K562 (cell line): ENCODE results near the gene PRR15L. TPM values are rescaled to one million over a fixed set of nuclear protein-coding genes. Genes with fewer than 3 reads are reported as not detected.

Experiments
- CREM ChIP-seq: IDR thresholded peaks from 2 replicates; pipeline ENCODE4 v1.6.1; 2014; ENCODE audit warnings: antibody characterized with exemption, low read depth
- MAFF ChIP-seq: IDR thresholded peaks from 2 replicates; pipeline ENCODE4 v1.6.1; 2012; ENCODE audit warnings: low read length, improper control_type of control experiment
- MBD2 ChIP-seq: sonication (generic); IDR thresholded peaks from 2 replicates; pipeline ENCODE4 v1.6.1; 2016; ENCODE audit warnings: low read depth, borderline replicate concordance
- MEIS2 ChIP-seq: fragments of 450-650 bp; IDR thresholded peaks from 2 replicates; pipeline ENCODE4 v1.6.1; 2014; ENCODE audit warnings: mild to moderate bottlenecking; ENCODE audit not compliant: partially characterized antibody
- NFIX ChIP-seq: fragments of 250-450 bp; sonication (Bioruptor Pico); IDR thresholded peaks from 2 replicates; pipeline ENCODE4 v1.4.0; 2020; ENCODE audit warnings: low read depth, mild to moderate bottlenecking, moderate library complexity
- PTRF ChIP-seq: fragments of 450-650 bp; IDR thresholded peaks from 2 replicates; pipeline ENCODE4 v1.6.1; 2016; ENCODE audit warnings: mild to moderate bottlenecking, missing genetic modification characterization, missing compliant biosample characterization
- SFPQ ChIP-seq: fragments of 200-400 bp; formaldehyde crosslinking; IDR thresholded peaks from 2 replicates; pipeline ENCODE4 v1.6.1; 2017; ENCODE audit warnings: mild to moderate bottlenecking, low read depth, low read length, moderate library complexity
- SIRT6 ChIP-seq: IDR thresholded peaks from one replicate; pipeline ENCODE4 v1.6.1; 2012; ENCODE audit warnings: low read depth, mild to moderate bottlenecking, control low read depth, inconsistent platforms, low read length, moderate library complexity
- SMAD3 ChIP-seq: fragments of 450-650 bp; formaldehyde crosslinking; conservative IDR thresholded peaks from 2 replicates; pipeline ENCODE4 v1.4.0; 2020; ENCODE audit warnings: mild to moderate bottlenecking
- SP2 ChIP-seq: IDR thresholded peaks from 2 replicates; pipeline ENCODE4 v1.6.1; 2011; ENCODE audit warnings: mild to moderate bottlenecking, low read depth, low read length, moderate library complexity; ENCODE audit not compliant: poor library complexity, severe bottlenecking; ENCODE audit errors: extremely low read depth
- TFE3 ChIP-seq: fragments of 450-650 bp; formaldehyde crosslinking; IDR thresholded peaks from 2 replicates; pipeline ENCODE4 v1.4.0; 2020; ENCODE audit warnings: mild to moderate bottlenecking, mixed read lengths
- ZFP91 ChIP-seq: sonication (generic); formaldehyde crosslinking; IDR thresholded peaks from 2 replicates; pipeline ENCODE4 v1.8.0; 2022; ENCODE audit warnings: mild to moderate bottlenecking, missing genetic modification reagents
- ZNF263 ChIP-seq: sonication (generic); formaldehyde crosslinking; IDR thresholded peaks from 2 replicates; pipeline ENCODE4 v1.8.0; 2022; ENCODE audit warnings: mild to moderate bottlenecking, missing genetic modification reagents, borderline replicate concordance
- ZSCAN32 ChIP-seq: fragments of 450-650 bp; formaldehyde crosslinking; IDR thresholded peaks from 2 replicates; pipeline ENCODE4 v1.4.0; 2020; ENCODE audit warnings: mild to moderate bottlenecking, moderate library complexity
- polyA plus RNA-seq, 8 experiments: library from polyadenylated mRNA; depleted of rRNA in 4 of 8; stranded (reverse) in 5 of 8; unstranded in 3 of 8; fragments of >200 nt; fragmentation: Nextera tagmentation in 2 of 8; fragmentation: Illumina TruSeq in 1 of 8; extraction: Ambion mirVana in 2 of 8; extraction: Trizol in 1 of 8; gene quantifications; 2 replicates each; pipeline versions ENCODE4 v1.2.1 to v1.2.3, GENCODE V29; 2011 to 2014; ENCODE audit warnings: inconsistent platforms in 1 of 8, missing spikeins in 1 of 8
- total RNA-seq, 7 experiments: library from RNA; depleted of rRNA in 6 of 7; stranded (reverse); fragments of >200 nt in 6 of 7; fragmentation: Illumina TruSeq in 2 of 7; extraction: Trizol in 2 of 7; gene quantifications; 2 replicates each; pipeline versions ENCODE4 v1.2.1 to v1.2.3, GENCODE V29; 2011 to 2021; ENCODE audit warnings: low replicate concordance in 1 of 7
- TF ChIP-seq, protein P1 (sequence below): fragments of 250-450 bp; sonication (Bioruptor Pico); IDR thresholded peaks from 2 replicates; pipeline ENCODE4 v1.6.1; 2021; ENCODE audit warnings: mild to moderate bottlenecking
- TF ChIP-seq, protein P2 (sequence below): IDR thresholded peaks from 2 replicates; pipeline ENCODE4 v1.6.1; 2014; ENCODE audit warnings: antibody characterized with exemption
- TF ChIP-seq, protein P3 (sequence below), 3 experiments: IDR thresholded peaks in 2 of 3; conservative IDR thresholded peaks in 1 of 3; 2 replicates each; pipeline ENCODE4 v1.5.1; 2011 to 2012; ENCODE audit warnings: low read length in 3 of 3, mild to moderate bottlenecking in 3 of 3, control low read depth in 2 of 3, improper control_type of control experiment in 1 of 3, inconsistent platforms in 1 of 3, low read depth in 1 of 3, mixed read lengths in 1 of 3, moderate library complexity in 1 of 3; ENCODE audit not compliant: insufficient read depth in 2 of 3
- TF ChIP-seq, protein P4 (sequence below): sonication (generic); formaldehyde crosslinking; IDR thresholded peaks from 2 replicates; pipeline ENCODE4 v1.8.1; 2023; ENCODE audit warnings: mild to moderate bottlenecking, missing genetic modification reagents

PRR15L gene
- total and polyA plus RNA-seq, 9 of the 15 experiments (the other 6 are each of a cell fraction or from before 2014, with no cell fraction given): 0.03 TPM; not detected in 8

- TF ChIP-seq MEIS2: peak; percentile 83
- TF ChIP-seq, protein P1, sequence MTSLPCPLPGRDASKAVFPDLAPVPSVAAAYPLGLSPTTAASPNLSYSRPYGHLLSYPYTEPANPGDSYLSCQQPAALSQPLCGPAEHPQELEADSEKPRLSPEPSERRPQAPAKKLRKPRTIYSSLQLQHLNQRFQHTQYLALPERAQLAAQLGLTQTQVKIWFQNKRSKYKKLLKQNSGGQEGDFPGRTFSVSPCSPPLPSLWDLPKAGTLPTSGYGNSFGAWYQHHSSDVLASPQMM (CRISPR knock-in tag): no peak
- no peak for TF ChIP-seq TFE3 (CRISPR knock-in tag)
- no peak for TF ChIP-seq SFPQ
- TF ChIP-seq, protein P2, sequence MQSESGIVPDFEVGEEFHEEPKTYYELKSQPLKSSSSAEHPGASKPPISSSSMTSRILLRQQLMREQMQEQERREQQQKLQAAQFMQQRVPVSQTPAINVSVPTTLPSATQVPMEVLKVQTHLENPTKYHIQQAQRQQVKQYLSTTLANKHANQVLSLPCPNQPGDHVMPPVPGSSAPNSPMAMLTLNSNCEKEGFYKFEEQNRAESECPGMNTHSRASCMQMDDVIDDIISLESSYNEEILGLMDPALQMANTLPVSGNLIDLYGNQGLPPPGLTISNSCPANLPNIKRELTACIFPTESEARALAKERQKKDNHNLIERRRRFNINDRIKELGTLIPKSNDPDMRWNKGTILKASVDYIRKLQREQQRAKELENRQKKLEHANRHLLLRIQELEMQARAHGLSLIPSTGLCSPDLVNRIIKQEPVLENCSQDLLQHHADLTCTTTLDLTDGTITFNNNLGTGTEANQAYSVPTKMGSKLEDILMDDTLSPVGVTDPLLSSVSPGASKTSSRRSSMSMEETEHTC: no peak
- no peak for TF ChIP-seq ZNF263
- no peak for TF ChIP-seq NFIX
- TF ChIP-seq, protein P3, sequence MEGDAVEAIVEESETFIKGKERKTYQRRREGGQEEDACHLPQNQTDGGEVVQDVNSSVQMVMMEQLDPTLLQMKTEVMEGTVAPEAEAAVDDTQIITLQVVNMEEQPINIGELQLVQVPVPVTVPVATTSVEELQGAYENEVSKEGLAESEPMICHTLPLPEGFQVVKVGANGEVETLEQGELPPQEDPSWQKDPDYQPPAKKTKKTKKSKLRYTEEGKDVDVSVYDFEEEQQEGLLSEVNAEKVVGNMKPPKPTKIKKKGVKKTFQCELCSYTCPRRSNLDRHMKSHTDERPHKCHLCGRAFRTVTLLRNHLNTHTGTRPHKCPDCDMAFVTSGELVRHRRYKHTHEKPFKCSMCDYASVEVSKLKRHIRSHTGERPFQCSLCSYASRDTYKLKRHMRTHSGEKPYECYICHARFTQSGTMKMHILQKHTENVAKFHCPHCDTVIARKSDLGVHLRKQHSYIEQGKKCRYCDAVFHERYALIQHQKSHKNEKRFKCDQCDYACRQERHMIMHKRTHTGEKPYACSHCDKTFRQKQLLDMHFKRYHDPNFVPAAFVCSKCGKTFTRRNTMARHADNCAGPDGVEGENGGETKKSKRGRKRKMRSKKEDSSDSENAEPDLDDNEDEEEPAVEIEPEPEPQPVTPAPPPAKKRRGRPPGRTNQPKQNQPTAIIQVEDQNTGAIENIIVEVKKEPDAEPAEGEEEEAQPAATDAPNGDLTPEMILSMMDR (IDR thresholded peaks at IDR 0.05 in 2 of 3, conservative IDR thresholded peaks at IDR 0.05 in 1 of 3; ENCODE audit: insufficient read depth in 2 of 3, low read depth in 1 of 3, low read length in 3 of 3): peak; percentile 70 to 96 (median 88)
- no peak for TF ChIP-seq ZSCAN32 (CRISPR knock-in tag)
- no peak for TF ChIP-seq SMAD3 (CRISPR knock-in tag)
- no peak for TF ChIP-seq ZFP91
- TF ChIP-seq MBD2: no peak
- TF ChIP-seq CREM: peak; percentile 41; the same call in 1 of the 2 replicates
- no peak for TF ChIP-seq SIRT6
- no peak for TF ChIP-seq SP2
- no peak for TF ChIP-seq MAFF
- TF ChIP-seq, protein P4, sequence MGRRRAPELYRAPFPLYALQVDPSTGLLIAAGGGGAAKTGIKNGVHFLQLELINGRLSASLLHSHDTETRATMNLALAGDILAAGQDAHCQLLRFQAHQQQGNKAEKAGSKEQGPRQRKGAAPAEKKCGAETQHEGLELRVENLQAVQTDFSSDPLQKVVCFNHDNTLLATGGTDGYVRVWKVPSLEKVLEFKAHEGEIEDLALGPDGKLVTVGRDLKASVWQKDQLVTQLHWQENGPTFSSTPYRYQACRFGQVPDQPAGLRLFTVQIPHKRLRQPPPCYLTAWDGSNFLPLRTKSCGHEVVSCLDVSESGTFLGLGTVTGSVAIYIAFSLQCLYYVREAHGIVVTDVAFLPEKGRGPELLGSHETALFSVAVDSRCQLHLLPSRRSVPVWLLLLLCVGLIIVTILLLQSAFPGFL: no peak
- TF ChIP-seq PTRF (tag): no peak
Measured at GRCh38 chr17:47946929-47947397, 10.7 kb downstream of the PRR15L start (continued).
